Measurements from ENCODE around the gene NOP56.

GRCh38 chr20:2693286-2694007 is 41.0 kb downstream of the NOP56 start:
- TF ChIP-seq CTCF (conservative IDR thresholded peaks at IDR 0.05; ENCODE audit: low read length) (no peak), EZH2phosphoT487 (IDR thresholded peaks at IDR 0.05; ENCODE audit: borderline replicate concordance) (no peak)
